Measurements from ENCODE around the gene MEF2D.

DNA sequence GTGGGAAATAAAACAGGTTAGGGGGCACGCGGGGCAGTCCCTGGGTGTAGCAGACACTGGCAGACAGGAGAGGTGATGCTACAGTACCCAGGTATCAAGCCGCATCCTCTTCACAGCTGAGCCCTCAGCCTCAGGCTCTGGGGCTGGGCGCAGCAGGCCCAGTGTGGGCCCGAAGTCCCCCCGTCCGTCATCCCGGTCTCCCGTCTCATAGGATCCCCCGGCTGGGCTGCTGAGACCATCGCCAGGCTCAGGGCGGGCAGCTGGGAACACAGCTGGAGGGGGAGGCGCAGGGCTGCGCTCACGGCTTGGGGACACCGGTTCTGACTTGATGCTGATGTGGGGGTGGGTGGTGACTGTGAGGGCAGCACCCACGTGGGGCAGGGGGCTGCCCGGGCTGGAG lies 32.7 kb downstream of the MEF2D start:
- TF ChIP-seq POLR2A (IDR thresholded peaks at IDR 0.05; ENCODE audit: low read depth, low read length) (no peak), TAF1 (IDR thresholded peaks at IDR 0.05; ENCODE audit: borderline replicate concordance, low read depth, low read length) (no peak), POLR2AphosphoS5 (IDR thresholded peaks at IDR 0.05; ENCODE audit: low read depth, low read length) (no peak)

Measured in GM12892 (cell line).